Activated CD8-positive, alpha-beta memory T cell treated with anti-CD3 and anti-CD28 coated beads, Interleukin-2, amount 50 U/mL, for 1 hour (primary cell): Measurements from ENCODE around the gene ANKH.
"Not testable (repeated sequence)": the region's sequence is repeated elsewhere in the genome, so short reads cannot be mapped to it uniquely, and the experiment has no call there.

ENCODE experiments used
- DNase-seq: peaks from one replicate; pipeline ENCODE4 v3.0.0-alpha.2; 2020; ENCODE audit errors: extremely low read depth

Gene ANKH

DNA sequence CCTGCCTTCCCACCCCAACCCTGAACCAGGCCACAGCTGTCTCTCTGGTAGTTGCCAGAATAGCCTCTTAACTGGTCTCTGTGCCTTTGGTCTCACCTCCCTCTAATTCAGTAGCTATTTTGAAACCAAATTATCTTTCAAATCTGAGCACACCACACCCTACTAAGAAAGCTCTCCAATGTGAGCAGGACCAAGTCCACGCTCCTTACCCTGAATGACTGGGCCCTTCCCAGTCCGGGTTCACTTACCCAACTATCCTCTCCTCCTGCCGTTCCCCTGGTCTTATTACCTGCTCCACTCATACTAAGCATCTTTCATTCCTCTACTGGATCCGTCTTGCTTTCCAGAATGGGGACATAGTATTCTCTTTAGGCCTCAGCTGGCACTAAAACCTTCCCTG is 16.8 kb downstream of the ANKH start:
- no peak for DNase-seq

DNA sequence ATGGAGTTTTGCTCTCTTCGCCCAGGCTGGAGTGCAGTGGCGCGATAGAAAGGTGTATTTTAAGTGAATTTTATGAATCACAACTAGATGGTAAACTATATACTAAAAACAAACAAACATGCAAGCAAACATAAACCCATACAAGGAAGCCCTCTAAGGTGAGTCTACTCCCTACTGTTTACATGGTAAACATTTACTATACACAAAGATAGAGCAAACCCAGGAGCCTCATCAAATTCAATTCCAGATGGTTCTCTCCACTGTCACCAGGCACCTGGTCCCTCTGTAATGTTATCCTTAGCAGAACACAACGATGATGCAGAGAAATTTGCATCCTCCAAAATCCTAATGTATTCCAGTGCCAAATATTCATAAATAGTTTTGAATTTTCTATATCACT is 17.9 kb downstream of the ANKH start:
- no peak for DNase-seq

DNA sequence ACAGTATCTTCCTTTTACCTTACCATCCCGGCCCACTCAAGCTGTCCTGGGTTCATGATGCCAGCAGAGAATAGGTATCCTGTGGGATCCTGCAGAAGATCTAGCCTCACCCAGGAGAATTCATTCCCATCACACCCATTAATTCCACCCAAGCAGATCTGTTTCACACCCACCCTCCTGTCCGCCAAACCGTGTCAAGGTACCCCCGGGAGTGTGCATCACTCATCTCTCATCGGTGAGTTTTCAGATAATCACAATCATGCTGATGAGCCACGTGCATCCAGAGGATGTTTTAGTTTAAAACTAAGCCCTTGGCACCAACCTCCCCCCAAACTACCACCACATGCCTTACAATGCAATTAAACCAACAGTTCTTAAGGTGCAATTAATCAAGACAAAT is 18.8 kb downstream of the ANKH start:
- DNase-seq, result no peak

DNA sequence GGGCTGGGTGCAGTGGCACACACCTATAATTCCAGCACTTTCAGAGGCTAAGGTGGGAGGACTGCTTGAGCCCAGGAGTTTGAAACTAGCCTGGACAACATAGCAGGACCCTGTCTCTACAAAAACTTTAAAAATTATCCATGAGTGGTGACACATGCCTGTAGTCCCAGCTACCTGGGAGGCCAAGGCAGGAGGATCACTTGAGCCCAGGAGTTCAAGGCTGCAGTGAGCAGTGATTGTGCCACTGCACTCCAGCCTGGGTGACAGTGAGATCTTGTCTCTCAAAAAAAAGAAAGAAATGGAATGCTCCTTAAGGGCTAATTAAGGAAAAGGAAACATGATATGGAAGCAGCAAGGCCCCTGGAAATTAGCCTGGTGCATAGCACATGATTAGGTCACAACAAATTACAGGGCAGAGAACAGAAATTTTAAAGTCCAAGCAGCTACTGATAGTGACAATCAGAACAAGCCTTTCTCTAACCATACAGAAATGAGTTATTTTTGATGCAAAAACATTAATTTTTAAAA is 19.5 kb downstream of the ANKH start:
- no peak for DNase-seq

DNA sequence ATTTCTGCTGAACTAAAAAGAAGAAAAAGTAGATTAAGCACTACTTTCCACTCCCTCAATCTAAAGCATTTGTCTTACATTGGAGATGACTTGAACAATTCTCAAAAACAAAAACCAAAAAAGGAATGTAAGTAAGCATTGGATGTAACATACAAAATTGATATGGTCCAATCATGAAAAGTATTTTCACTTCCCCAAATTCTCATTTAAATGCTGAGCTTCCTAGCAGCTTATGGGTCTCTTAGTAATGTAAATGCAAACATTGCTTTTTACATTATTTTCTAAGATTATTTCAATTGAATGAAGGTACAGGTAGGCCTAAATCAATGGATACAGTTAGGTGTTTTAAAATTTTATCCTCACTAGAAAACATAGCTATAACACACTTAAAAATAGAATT is 20.0 kb downstream of the ANKH start:
- no peak for DNase-seq

DNA sequence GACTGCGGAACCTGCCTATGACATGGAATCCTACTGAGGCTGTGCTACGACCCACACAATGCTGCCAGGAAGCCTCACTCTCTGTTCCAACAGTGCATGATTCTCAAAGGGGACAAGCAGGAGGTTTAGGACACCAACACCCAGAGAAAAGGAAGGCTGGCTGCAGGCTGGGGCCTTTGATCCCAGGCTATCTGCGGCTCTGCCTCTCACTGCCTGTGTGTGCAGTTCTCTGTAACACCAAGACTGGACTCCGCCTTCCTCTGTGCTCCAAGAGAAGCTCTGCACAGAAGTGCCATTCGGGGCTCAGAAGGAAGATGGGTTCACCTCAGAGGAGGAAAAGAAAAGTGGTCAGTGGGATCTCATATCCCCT is 20.5 kb downstream of the ANKH start:
- DNase-seq, result no peak

DNA sequence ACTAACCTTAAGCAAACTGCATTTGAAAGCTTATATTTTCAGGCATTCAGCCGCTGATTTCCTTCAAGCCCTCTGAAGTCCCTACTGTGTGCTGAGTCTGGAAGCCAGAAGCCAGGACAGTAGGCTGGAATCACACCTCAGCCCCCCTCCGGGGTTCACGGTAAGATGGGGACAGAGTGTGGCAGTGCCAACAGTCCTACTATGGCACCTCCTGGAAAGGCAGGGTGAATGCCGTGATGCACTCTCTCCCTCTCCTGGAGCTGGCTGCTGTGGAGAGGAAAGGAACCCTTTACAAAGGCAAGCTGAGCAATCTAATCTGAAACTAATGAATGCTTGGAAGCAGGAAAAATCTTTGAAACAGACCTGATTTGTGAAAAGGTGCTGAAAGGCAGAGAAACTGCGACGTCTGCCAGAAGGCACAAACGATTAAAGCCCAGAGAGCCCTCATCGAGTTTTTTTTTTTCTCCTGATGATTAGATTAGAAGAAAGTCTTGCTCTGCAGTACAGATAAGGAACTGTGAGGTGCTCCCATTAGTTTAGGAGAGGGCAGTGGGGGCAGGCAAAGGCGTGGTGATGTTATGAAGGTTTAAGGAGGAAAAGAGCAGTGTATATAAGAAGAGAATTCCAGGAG is 21.0 kb downstream of the ANKH start:
- no peak for DNase-seq

DNA sequence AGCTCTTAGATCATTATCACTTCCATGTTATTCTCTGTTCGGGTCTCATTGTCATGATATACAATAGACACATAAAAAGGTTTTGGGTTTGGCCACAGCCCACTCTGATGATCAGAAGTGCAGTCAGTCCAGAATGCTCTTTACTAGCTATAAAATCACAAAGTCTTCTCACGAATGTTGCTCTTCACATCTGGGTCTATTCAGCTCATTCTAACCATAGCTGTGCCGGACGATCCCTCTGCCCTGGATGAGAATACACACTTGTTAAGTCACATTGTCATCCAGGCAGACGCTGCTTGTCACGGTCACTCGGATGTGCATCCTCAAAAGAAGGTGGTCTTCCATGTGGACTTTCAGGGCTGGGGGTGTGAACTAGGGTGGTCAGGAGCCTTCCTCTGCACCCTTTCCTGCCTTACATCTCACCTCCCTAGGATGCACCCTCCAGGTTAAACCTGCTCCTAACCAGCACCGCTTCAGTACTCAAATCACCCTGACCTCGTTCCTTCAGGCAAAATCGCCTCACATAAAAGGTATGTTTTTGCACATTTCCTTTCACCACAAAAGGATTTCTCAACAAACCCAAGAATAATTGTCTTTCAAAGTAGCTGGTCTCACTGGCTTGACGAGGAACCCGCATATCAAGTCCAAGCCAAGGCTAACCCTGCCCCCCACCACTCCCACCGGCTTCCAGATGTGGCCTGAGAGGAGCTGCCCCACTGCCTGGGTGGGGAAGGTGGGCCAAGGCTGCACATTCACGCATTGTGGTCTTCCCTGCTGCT is 21.9 kb downstream of the ANKH start:
- no peak for DNase-seq

DNA sequence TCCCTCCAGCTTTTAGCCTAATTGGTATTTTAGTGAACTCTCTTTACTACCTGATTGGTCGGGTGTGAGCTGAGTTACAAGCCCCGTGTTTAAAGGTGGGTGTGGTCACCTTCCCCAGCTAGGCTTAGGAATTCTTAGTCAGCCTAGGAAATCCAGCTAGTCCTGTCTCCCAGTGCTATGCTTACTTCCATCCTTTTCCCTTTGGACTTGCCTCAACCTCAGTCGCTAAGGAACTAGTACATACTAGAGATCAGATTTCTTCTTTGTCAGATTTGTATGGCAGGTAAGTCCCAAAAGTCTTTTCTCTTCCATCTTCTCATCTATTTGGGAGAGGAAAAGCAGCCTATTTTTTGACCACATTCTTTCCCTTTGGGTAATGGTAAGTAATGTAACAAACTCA is 22.6 kb downstream of the ANKH start:
- DNase-seq, result not testable (repeated sequence)

DNA sequence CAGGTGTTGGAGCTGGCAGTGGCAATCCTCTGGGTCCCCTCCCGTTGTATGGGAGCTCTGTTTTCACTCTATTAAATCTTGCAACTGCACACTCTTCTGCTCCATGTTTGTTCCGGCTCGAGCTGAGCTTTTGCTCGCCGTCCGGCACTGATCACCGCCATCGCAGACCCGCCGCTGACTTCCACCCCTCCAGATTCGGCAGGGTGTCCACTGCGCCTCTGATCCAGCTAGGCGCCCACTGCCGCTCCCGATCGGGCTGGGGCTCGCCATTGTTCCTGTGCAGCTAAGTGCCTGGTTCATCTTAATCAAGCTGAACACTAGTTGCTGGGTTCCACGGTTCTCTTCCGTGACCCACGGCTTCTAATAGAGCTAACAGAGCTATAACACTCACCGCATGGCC is 23.2 kb downstream of the ANKH start:
- no peak for DNase-seq

DNA sequence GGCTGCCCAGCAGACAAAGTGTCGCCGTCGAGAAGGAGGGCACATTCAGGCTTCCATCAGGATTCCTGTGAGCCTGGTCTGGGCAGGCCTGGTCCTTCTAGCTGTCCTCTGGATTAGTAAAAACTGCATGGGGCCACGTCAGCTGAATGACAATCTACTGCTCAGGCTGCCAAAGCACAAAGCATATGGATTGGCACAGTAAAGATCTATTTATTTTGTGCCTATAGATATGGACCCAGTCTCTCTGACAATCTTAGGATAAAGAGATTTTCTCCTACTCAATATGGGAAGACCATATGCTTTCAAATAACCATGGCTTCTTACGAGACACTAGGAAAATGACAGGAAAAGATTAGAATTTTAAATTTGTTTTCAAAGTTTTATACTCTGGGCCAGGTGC is 24.1 kb downstream of the ANKH start:
- no peak for DNase-seq

DNA sequence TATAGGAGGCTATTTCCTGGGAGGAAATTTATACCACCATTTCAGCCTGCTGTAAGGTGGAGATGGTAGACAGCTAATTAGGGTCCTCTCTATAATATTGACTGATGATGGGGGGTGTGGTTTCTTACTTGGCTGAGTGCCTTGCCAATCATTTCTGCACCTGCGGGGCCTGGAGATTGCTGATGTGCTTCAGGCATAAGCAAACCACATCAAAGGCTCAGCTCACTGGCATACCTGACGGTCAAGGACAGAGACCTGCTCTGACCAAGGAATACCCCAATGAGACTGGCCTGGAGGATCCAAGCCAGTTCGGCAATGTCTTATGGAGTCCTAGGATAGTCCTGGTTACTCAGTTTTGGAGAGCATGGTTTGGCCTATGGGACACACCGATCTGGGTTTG is 29.5 kb downstream of the ANKH start:
- no peak for DNase-seq

DNA sequence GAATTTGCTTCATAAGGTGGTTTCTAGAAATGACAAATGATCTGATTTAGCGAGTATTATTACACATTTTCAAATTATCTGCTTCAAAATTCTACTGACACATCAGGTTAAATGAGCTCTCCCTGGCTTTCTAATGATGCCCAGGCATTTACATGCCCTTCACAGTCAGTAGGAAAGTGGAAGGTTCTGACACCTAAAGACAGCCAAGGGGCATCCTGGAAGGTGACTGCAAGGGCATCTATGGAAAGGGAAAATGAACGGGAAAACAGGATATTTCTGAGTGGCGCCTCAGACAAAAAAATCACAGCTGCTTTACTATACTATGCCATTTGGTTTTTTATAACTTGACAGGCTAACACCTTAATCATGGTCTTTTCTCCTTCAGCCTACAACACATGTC is 31.0 kb downstream of the ANKH start:
- no peak for DNase-seq

DNA sequence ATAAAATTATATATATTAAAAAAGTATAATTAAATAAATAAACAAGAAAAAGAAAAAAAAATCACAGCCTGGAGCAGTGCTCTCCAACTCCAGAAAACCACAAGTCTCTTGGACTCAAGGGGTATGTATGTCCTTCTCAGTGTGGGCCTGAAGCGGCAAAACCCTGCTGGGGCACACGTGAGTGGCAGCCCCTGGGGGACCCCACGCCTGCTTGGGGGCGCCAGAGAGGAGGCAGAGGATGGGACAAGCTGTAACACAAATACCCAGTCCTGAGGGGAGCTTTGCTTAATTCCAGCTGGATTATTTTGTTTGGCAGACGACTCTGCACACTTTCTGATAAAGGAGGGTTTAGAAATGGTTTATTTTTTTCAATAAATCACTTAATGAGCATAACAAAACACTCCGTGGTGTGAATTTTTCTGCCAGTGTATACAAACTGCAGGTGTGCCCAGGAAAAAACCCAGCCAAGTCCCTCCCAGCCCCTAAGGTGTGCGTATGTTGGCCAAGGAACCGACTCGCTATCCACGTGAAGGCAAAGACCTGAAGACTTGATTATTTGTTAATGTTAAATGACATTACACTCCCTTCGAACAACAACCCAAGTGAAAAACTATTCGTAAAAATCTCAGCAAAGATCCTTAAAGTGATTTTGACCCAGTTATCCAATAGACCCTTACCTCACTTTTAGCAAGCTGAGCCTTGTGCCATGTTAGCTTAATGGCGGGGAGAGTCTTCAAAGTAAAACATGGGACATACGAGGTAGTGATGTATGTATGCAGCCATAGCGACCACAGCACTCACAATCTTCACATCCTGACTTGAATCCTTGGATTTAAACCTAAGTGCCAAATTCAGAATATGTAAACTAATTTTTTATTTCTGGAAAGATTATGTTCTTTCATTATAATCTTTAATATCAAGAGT is 32.9 kb downstream of the ANKH start:
- no peak for DNase-seq

DNA sequence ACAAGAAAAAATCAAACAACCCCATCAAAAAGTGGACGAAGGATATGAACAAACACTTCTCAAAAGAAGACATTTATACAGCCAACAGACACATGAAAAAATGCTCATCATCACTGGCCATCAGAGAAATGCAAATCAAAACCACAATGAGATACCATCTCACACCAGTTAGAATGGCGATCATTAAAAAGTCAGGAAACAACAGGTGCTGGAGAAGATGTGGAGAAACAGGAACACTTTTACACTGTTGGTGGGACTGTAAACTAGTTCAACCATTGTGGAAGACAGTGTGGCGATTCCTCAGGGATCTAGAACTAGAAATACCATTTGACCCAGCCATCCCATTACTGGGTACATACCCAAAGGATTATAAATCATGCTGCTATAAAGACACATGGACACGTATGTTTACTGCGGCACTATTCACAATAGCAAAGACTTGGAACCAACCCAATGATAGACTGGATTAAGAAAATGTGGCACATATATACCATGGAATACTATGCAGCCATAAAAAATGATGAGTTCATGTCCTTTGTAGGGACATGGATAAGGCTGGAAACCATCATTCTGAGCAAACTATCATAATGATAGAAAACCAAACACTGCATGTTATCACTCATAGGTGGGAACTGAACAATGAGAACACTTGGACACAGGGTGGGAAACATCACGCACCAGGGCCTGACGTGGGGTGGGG is 34.0 kb downstream of the ANKH start:
- DNase-seq, result not testable (repeated sequence)

DNA sequence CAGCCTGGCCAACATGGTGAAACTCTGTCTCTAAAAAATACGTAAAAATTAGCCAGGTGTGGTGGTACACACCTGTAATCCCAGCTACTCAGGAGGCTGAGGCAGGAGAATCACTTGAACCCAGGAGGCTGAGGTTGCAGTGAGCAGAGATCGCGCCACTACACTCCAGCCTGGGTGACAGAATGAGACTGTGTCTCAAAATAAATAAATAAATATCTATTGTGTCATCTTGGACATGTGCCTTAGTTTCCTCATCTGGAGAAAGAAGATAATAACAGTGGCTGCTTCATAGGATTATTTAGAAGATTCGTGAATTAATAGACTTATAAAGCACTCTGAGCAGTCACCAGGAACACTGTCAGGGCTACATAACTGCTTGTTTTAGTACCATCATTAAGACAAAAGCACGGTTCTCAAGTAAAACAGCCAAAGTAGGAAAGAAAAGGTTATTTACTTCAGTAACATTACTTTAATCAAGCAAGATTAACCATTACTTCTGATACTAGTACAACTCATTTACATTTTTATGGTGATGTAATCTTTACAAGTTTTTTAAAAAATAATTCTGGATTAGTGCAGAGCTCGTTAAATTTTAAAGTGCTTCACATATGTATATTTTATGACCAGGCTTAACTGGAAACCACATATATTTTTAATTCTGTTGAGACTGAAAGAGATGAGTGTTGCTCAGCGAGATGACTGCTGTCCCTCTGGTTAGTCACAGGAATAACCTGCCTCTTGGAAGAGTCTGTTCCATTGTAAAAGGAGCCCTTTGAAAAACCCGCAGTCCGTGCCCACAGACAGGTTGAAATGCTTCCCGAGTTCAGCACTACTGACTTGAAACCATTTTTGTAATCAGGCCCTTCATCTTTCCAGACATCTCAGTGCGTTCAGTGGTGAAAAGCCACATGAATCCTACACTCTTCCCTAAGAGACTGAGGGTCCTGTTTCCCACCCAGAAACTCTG is 36.7 kb downstream of the ANKH start:
- DNase-seq, result no peak

DNA sequence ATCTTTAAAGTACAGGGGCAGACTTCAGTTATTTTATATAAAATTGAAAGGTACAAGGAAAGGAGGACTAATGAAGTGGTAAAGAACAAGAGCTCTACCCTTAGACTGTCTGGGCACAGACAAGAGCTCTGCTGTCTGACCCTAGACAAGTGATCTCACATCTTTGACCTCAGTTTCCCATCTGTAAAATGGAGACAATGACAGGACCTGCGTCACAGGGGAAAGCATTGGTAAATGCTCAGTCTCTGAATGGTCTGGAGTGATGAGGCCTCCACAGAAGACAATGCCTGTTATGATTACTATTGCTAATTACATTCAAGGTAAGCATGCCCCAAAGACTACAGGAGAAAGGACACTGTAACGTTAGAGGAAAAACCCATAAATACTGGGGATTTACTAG is 37.5 kb downstream of the ANKH start:
- DNase-seq, result no peak

DNA sequence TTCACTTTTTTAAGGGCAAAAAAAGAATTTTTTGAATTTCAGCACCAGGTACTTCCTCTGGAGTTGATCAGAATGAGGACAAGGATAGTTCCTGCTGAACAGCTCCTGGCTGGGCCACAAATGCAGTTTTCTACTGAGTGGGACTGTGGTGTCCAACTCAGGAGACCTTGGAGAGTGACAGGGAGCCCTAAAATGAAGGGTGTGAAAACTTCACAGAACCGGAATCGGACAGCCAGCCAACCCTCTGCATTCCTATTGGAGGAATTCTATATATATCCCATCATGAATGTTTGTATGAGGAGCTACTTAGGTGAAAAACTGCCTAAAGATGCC is 40.6 kb downstream of the ANKH start:
- DNase-seq, result no peak

DNA sequence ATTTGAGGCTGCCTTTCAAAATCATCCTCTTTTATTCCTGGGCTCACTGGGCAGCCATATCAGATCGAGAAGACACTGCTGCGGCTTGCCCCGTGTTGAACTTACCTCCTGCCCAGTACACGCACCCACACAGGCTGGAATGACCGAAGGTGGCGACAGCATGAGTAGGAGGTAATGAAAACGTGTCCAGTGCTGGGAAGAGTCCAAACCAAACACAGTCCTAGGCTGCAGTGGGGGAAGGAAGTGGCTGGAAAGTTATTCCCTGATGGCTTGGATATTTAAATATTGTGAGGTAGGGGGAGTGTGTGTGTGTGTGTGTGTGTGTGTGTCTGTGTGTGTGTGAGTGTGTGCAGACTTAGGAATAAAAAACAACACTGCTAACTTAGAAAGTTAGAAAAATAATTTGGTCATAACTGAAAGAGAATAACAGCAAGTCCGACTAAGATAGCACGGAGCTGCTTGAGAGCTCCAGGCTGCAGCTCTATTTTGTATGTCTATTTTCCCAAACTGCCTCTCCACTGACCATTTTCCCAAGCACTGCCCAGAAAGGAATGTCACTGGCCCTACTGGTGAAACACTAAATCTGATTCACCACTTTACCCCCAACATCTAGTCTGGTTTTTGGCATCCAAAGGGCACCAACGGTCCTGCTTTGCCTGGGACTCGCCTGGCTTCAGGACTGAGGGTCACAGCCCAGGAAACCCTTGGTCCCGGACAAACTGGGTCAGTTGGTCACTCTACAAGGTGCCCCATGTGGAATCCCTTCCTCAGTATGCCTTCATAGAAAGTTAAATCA is 41.2 kb downstream of the ANKH start:
- DNase-seq, result no peak

DNA sequence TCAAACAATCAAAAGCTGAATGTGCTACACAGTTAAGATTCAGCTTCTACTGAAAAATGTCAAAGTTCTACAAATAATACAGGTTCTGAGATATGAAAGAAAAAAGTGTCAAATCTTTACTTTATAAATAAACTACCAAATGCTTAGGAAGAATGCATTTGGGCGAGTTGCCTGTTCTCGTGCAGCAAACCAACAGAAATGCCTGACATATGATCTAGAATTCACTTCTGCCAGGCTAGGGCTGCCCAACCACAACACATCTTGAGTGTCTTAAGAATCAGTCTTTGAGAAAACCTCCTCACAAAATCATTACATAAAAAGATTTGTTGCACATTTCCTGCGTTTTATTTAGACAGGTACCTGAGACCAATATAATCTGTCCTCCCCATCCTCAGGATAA is 42.2 kb downstream of the ANKH start:
- no peak for DNase-seq
